ENCODE results near the gene SRCIN1. TPM values are rescaled to one million over a fixed set of nuclear protein-coding genes. Genes with fewer than 3 reads are reported as not detected.

Gene SRCIN1
- total and polyA plus RNA-seq, 2 donors (not counting 1 experiment from before 2014, with no cell fraction given): 0.44 to 1.1 TPM

- Histone ChIP-seq H3K79me2 (ENCODE audit: control insufficient read depth, insufficient read depth, low read length) (no peaks in the 10 kb centered on the region), H3K9ac (ENCODE audit: low read length) (no peak overlapping the region), H3K36me3 (replicated peaks in 1 of 2; ENCODE audit: control extremely low read depth in 1 of 2, control insufficient read depth in 1 of 2, extremely low read depth in 1 of 2, insufficient read depth in 2 of 2, low read length in 1 of 2) (no peaks in the 10 kb centered on the region), H3K27ac (ENCODE audit: low read length in 2 of 2) (no peak overlapping the region), H3K9me3 (ENCODE audit: control extremely low read depth in 1 of 3, control insufficient read depth in 2 of 3, insufficient read depth in 1 of 3, low read length in 2 of 3) (no peaks in the 10 kb centered on the region), H3K27me3 (replicated peaks in 1 of 4; ENCODE audit: control extremely low read depth in 1 of 4, control insufficient read depth in 3 of 4, insufficient read depth in 4 of 4, low read length in 3 of 4) (peaks cover 0 to 5% (median 0%) of the 10 kb centered on the region in 4 experiments), H3K4me2 (replicated peaks; ENCODE audit: low read depth, low read length, poor library complexity, severe bottlenecking) (no peak overlapping the region), H2AFZ (ENCODE audit: insufficient read depth, low read depth, low read length, poor library complexity, severe bottlenecking) (no peak overlapping the region), H3K4me1 (ENCODE audit: control insufficient read depth in 2 of 2, insufficient read depth in 2 of 2, low read length in 2 of 2) (no peaks in the 10 kb centered on the region), H4K20me1 (ENCODE audit: control insufficient read depth, insufficient read depth, low read length, poor library complexity, severe bottlenecking) (no peaks in the 10 kb centered on the region), H3K4me3 (ENCODE audit: control extremely low read depth in 1 of 5, extremely low read depth in 1 of 5, insufficient read depth in 1 of 5, low read depth in 2 of 5, low read length in 4 of 5) (no peak overlapping the region)
- no peaks in the 10 kb centered on the region for H3K9me3 Mint-ChIP-seq (ENCODE audit: insufficient read depth)
- no peaks in the 10 kb centered on the region for H3K4me1 Mint-ChIP-seq
- no peak for DNase-seq
- 71% methylated on average over 6 of the region's 7 CpGs for WGBS (ENCODE audit: insufficient coverage)
- peaks cover 36% of the 10 kb centered on the region for H3K27me3 Mint-ChIP-seq
- H3K27ac Mint-ChIP-seq: no peak overlapping the region
- POLR2A ChIA-PET: no interaction called here
- H3K4me3 Mint-ChIP-seq: no peak overlapping the region
- CTCF ChIA-PET: no interaction called here
- intact Hi-C loops (cut with micrococcal nuclease): no loop called here
- TF ChIP-seq CTCF (IDR thresholded peaks at IDR 0.05) (no peak), EZH2 (IDR thresholded peaks at IDR 0.05; ENCODE audit: borderline replicate concordance, insufficient read depth, low read depth, low read length, poor library complexity, severe bottlenecking) (no peak)
- no peak for ATAC-seq (ENCODE audit: low read depth)
These were observed 71.3 kb downstream of the SRCIN1 start for GRCh38 chr17:38534498-38534885.

- no peak overlapping the region for H3K9ac ChIP-seq (ENCODE audit: low read length)
- WGBS (ENCODE audit: insufficient coverage): 88% methylated on average over 11 of the region's 13 CpGs
- H3K9me3 ChIP-seq (ENCODE audit: control extremely low read depth in 1 of 3, control insufficient read depth in 2 of 3, insufficient read depth in 1 of 3, low read length in 2 of 3): no peaks in the 10 kb centered on the region
- ChIA-PET CTCF (no interaction called here), POLR2A (no interaction called here)
- DNase-seq (no peak), ATAC-seq (ENCODE audit: low read depth) (no peak)
- Mint-ChIP-seq H3K9me3 (ENCODE audit: insufficient read depth) (no peaks in the 10 kb centered on the region), H3K4me1 (no peaks in the 10 kb centered on the region), H3K27ac (no peak overlapping the region), H3K27me3 (peaks cover 36% of the 10 kb centered on the region), H3K4me3 (no peak overlapping the region)
- H3K79me2 ChIP-seq (ENCODE audit: control insufficient read depth, insufficient read depth, low read length): no peaks in the 10 kb centered on the region
- H3K27me3 ChIP-seq (replicated peaks in 1 of 4; ENCODE audit: control extremely low read depth in 1 of 4, control insufficient read depth in 3 of 4, insufficient read depth in 4 of 4, low read length in 3 of 4): peaks cover 0 to 5% (median 0%) of the 10 kb centered on the region in 4 experiments
- no peak overlapping the region for H3K4me2 ChIP-seq (replicated peaks; ENCODE audit: low read depth, low read length, poor library complexity, severe bottlenecking)
- no peak overlapping the region for H2AFZ ChIP-seq (ENCODE audit: insufficient read depth, low read depth, low read length, poor library complexity, severe bottlenecking)
- intact Hi-C loops (cut with micrococcal nuclease): no loop called here
- TF ChIP-seq EZH2 (IDR thresholded peaks at IDR 0.05; ENCODE audit: borderline replicate concordance, insufficient read depth, low read depth, low read length, poor library complexity, severe bottlenecking) (no peak), CTCF (IDR thresholded peaks at IDR 0.05) (no peak)
- no peaks in the 10 kb centered on the region for H3K4me1 ChIP-seq (ENCODE audit: control insufficient read depth in 2 of 2, insufficient read depth in 2 of 2, low read length in 2 of 2)
- no peak overlapping the region for H3K4me3 ChIP-seq (ENCODE audit: control extremely low read depth in 1 of 5, extremely low read depth in 1 of 5, insufficient read depth in 1 of 5, low read depth in 2 of 5, low read length in 4 of 5)
- H3K27ac ChIP-seq (ENCODE audit: low read length in 2 of 2): no peak overlapping the region
- no peaks in the 10 kb centered on the region for H4K20me1 ChIP-seq (ENCODE audit: control insufficient read depth, insufficient read depth, low read length, poor library complexity, severe bottlenecking)
- no peaks in the 10 kb centered on the region for H3K36me3 ChIP-seq (replicated peaks in 1 of 2; ENCODE audit: control extremely low read depth in 1 of 2, control insufficient read depth in 1 of 2, extremely low read depth in 1 of 2, insufficient read depth in 2 of 2, low read length in 1 of 2)
These were observed 71.8 kb downstream of the SRCIN1 start for GRCh38 chr17:38533866-38534497.

All from B cell (primary cell).